GM21825 (cell line): ENCODE results near the gene DAPK3.

ENCODE experiments used
- ATAC-seq: cut with Tn5 transposase; IDR thresholded peaks from one replicate; pipeline ENCODE4 v1.9.1; 2021; ENCODE audit warnings: mild to moderate bottlenecking, moderate library complexity; ENCODE audit not compliant: unreplicated experiment

The DAPK3 gene

DNA sequence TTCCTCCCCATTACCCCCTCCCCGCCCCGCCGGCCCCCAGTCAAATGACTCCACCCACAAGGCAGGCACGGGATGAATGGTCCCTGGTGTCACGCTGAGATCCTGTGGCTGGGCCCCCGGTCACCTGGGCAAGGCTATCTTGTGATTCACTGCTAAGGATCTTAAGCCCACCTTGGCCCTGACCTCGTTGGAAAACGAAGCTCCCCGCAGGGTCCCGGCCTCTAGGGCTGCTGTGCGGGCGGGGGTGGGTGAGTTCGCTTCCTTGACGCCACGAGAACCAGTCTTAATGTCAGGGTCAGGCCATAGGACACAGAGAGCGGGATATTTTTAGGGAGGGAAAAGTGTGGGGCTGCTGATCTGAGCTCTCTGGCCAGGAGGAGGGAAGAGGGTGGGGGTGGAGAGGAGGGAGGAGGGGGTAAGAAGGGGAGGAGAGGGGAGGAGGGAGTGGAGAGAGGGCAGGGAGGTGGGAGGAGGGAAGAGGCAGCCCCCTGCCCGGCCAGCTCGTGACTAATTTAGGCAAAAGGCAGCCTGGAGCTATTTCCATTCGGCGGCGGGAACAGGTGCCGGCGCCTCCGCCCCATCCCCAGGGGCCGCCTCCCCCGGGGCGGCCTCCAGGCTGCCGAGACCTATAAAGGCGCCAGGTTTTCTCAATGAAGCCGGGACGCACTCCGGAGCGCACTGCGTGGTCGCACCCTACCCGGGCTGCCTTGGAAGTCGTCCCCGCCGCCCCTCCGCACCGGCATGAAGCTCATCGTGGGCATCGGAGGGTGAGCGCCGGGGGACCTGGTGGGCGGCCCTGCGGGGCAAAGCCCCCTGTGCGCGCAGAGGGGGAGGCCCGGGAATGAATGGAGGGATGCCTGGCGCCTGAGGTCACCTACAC is 37.7 kb downstream of the DAPK3 start, which contains the start of gene NMRK2:
TSS of gene NMRK2 (plus strand) at position 139 of the 880 bp plus-strand sequence. CDS start at position 742, 603 bp downstream.
- no peak for ATAC-seq

DNA sequence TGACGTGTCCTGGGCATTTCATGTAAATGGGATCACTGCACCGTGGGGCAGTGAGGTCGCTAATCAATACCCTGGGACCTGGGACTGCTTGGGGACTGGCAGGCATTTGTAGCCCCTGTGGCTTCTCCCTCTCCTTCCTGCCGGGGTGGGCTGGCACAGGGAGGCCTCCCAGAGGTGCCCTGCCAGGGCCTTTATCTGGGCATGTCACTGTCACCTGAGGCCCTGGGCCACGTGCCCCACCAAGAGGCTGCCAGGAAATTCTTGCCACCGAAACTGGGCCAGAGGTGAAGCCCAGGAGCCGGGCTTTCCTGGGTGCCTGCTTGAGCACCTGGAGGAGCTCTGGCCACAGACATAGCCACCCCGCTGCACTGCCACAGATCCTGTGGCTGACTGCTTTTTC is 39.9 kb downstream of the DAPK3 start:
- ATAC-seq = no peak

DNA sequence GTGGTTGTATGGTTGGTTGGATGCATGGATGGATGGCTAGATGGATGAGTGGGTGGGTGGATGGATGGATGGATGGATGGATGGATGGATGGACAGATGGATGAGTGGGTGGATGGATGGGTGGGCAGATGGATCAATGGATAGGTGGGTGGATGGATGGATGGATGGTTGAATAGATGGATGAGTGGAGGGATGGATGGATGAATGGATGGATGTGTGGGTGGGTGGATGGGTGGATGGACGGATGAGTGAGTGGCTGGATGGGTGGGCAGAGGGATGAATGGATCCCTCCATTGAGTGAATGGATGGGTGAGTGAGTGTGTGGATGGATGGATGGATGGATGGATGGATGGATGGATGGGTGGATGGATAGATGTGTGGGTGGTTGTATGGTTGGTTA is 47.0 kb downstream of the DAPK3 start:
- no peak for ATAC-seq

DNA sequence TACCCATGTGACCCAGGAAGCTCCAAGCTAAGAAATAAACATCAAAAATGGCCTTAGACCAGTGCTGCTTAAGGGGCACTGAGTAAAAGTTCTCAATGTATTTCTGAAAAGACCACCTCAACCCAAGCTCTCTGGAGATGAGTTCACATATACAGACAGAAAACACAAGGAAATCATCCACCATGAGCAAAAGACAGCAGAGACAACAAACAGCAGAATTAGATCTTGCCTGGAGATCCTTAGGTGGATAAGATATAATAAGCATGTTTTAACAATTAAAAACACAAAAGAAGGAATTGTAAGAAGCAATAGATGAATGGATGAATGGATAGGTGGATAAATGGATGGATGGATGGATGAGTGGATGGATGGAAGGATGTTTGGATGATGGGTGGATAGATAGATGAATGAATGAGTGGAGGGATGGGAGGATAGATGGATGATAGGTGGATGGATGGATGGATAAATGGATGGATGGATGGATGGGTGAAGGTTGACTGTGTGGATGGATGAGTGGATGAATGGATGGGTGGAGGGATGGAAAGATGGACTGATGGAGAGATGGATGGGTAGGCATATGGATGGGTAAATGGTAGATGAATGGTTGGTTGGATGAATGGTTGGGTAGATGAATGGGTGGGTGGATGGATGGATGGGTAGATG is 47.7 kb downstream of the DAPK3 start:
- ATAC-seq = no peak

DNA sequence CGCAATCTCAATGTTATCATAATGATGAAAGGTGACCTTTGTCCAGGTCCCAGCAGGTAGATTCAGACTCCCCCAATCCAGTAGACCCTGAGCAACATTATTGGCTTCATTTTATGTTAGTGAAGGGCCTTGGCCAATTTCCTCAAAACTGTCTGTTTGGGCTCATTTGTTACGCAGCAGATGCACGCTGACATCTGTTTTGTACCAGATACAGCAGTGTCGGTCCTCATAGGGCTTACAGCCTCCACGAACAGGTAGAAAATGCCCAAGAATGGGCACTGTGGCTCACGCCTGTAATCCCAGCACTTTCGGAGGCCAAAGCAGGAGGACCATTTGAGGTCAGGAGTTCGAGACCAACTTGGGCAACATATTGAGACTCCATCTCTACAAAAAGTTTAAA is 51.1 kb downstream of the DAPK3 start:
- no peak for ATAC-seq

DNA sequence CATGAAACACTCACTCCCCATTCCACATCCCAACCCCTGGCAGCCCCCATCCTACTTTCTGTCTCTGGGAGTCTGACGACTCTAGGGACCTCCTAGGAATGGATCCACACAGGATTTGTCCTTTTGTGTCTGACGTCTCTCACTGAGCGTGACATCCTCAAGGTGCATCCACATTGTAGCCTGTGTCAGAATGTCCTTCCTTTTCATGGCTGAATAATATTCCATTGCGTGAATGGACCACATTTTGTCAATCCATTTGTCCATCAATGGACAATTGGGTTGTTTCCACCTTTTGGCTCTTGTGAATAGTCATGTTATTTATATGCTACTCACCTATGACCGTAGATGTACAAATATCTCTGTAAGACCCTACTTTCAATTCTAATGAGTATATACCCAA is 54.9 kb downstream of the DAPK3 start:
- ATAC-seq = no peak

DNA sequence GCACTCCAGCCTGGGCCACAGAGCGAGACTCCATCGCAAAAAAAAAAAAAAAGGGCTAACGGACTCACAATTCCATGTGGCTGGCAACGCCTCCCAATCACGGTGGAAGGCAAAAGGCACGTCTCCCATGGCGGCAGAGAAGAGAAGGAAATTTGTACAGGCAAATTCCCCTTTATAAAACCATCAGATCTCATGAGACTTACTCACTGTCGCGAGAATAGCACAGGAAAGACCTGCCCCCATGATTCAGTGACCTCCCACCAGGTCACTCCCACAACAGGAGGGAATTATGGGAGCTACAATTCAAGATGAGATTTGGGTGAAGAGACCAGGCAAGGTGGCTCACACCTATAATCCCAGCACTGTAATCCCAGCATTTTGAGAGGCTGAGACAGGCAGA is 56.7 kb downstream of the DAPK3 start:
- ATAC-seq = no peak

DNA sequence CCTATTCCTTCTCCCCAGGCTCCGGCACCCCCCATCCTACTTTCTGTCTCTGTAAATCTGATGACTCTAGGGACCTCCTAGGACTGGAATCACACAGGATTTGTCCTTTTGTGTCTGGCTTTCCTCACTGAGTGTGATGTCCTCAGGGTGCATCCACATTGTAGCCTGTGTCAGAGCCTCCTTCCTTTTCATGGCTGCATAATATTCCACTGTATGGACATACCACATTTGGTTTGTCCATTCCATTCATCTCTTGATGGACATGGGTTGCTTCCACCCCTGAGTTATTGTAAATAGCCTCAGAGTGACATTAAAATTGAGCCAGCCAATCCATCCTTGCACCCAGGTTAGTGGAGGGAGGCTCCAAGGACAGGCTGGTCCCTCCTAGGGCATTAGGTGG is 60.8 kb downstream of the DAPK3 start:
- no peak for ATAC-seq
